Fibroblast of villous mesenchyme (primary cell): ENCODE data around the gene IQUB. TPM values are rescaled to one million over a fixed set of nuclear protein-coding genes. Genes with fewer than 3 reads are reported as not detected.

Experiments used
- DNase-seq: peaks from one replicate; pipeline ENCODE4 v3.0.0-alpha.2; 2010; ENCODE audit warnings: low read depth
- H3K4me3 ChIP-seq: 2 replicates; pipeline ENCODE4 v1.5.1; 2011; ENCODE audit warnings: low read depth, mild to moderate bottlenecking, low read length
- total RNA-seq: library from RNA; depleted of rRNA; stranded (reverse); fragments of >200 nt; gene quantifications from 2 replicates; pipeline ENCODE4 v1.2.3, GENCODE V29; 2012
- TF ChIP-seq, protein P1 (sequence below): IDR thresholded peaks from 2 replicates; pipeline ENCODE4 v1.5.1; 2012; ENCODE audit warnings: low read depth, mild to moderate bottlenecking, low read length; ENCODE audit not compliant: insufficient read depth

The IQUB gene
- total RNA-seq, 1 donor, result 0.43 TPM

DNA sequence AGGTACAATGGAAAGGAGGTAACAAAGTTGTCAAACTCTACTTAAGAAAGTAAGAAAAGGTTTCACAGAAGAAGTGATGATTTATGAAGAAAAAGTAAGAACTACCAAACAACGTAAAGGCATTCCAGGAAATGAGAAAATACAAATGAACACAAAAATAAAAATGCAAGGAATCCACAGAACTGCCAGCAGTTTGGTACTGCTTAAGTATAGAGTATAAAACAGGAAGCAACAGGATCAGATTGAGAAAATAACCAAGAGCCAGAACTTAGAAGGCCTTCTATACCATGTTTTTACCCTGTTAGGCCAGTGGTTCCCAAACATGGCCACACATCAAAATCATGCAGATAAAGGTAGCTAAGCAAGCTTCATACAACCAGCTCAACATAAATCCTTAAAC is 14.0 kb upstream of the IQUB start:
- DNase-seq, result no peak
- no peak overlapping the region for H3K4me3 ChIP-seq
- TF ChIP-seq, protein P1, sequence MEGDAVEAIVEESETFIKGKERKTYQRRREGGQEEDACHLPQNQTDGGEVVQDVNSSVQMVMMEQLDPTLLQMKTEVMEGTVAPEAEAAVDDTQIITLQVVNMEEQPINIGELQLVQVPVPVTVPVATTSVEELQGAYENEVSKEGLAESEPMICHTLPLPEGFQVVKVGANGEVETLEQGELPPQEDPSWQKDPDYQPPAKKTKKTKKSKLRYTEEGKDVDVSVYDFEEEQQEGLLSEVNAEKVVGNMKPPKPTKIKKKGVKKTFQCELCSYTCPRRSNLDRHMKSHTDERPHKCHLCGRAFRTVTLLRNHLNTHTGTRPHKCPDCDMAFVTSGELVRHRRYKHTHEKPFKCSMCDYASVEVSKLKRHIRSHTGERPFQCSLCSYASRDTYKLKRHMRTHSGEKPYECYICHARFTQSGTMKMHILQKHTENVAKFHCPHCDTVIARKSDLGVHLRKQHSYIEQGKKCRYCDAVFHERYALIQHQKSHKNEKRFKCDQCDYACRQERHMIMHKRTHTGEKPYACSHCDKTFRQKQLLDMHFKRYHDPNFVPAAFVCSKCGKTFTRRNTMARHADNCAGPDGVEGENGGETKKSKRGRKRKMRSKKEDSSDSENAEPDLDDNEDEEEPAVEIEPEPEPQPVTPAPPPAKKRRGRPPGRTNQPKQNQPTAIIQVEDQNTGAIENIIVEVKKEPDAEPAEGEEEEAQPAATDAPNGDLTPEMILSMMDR, result no peak

DNA sequence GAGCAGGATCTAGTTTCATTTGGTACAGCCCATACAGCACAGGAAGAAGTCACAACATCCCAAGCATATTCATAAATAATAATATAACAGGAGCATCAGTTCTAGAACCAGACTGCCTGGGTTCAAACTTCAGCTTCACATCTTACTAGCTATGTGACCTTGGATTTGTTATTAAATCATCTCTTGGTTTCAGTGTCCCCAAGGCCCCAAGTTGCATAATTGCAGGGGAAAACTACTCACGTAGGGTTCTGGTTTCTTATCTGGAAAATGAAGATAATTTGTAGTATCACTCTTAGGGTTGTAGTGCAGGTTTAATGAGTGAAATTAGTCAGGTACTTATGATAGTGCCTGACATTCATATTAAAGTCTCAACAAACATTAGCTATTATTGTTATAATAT is 5.5 kb upstream of the IQUB start:
- H3K4me3 ChIP-seq, result no peak overlapping the region
- TF ChIP-seq, protein P1, result no peak
- no peak for DNase-seq

DNA sequence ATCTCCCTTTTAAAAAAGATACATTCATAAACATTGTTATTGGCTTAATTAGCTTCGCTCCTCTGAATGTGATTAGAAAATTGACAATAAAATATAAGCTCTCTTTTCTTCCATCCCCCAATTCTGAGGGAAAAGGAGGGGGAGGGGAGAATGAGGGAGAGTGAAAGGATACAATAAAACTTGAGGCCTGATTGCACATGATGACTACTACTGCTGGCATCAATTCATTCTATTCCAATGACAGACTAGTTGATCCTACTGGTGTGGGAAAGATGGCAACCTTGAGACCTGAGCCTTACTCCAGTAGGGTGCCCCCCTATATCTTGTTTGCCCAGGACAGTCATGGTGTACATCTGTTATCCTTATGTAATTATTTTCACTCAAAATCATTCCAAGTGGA is 4.5 kb upstream of the IQUB start:
- TF ChIP-seq, protein P1, result no peak
- H3K4me3 ChIP-seq, result no peak overlapping the region
- DNase-seq, result no peak

DNA sequence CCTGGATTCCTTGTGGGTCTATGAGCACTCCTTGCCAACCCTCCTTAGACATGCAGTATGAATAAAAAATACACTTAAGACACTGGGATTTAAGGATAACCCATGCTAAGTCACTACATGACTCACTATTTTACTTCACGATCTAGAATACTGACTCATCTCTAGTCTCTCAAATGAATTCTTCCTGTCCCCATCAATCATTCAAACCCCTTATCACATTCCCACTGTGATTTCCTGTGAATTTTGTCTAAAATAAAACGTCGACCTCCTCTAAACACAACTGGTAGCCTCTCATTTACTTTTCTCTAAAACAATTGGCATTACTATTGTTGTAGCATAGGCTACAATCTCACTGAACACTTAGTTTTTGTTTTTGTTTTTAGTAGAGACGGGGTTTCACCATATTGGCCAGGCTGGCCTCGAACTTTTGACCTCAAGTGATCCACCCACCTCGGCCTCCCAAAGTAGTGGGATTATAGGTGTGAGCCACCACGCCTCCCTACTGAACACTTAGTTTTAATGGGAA is 3.9 kb upstream of the IQUB start:
- TF ChIP-seq, protein P1, result no peak
- peak; percentile 66 for DNase-seq
- no peak overlapping the region for H3K4me3 ChIP-seq

DNA sequence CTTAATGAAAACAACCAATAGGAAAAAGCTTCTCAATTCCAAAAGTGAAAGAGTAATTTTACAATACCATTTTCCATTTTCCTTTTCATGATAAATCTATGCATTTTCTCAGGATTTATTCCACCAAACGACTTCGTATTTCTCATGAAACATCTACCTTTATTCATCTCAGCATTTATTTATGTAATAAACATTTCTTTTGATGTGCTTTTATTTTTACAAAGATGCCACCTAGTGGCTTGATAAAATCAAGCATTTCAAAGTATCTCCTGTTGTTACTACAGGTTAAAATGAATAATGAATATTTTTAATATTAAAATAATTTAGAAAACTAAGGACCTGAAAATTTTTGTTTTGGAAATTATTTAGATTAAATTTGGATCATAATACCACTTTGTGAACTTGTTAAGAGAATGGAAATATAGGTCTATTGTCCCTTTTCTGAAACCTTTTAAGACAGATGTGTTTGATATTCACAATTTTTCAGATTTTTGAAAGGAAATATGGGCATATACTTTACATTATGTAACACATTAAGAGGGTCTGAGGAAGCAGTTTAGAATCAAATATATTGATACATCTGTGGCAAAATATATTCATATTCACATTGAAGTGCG is 2.7 kb upstream of the IQUB start:
- H3K4me3 ChIP-seq, result no peak overlapping the region
- peak; percentile 44 for DNase-seq
- TF ChIP-seq, protein P1, result peak; percentile 45

DNA sequence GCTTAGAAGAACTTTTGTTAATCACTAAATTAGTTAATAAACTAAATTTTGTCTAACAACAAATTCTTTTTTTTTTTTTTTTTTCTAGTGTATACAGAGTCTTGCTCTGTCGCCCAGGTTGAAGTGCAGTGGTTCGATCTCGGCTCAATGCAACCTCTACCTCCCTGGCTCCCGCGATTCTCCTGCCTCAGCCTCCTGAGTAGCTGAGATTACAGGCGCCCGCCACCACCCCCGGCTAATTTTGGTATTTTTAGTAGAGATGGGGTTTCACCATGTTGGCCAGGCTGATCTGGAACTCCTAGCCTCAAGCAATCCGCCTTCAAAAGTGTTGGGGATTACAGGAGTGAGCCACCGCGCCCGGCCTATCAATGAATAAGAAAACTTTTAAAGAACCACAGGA is 1.1 kb upstream of the IQUB start:
- peak overlapping the region; percentile 52 for H3K4me3 ChIP-seq
- no peak for DNase-seq
- TF ChIP-seq, protein P1, result no peak

DNA sequence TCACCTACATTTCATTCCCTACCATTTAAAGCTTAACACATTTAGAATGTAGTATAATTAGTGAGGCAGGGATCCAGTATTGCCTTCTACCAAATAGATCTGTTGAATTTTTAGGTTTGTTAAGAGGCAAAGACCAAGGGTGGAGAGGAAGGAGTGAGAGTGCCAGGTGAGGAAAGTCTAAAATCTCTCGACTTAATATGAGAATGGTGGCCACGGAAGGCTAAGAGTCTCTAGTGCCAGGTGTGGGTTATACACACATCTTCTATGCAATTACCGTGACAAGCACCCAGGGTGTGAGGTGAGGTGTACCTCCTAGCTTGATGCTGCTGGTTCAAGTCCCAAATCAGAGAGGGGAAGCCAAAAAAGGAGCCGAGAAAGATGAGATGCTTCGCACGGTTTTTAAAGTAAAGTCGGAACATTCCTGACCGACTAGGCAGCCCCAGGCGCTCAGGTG is 439 bp downstream of the IQUB start:
- DNase-seq, result no peak
- TF ChIP-seq, protein P1, result no peak
- H3K4me3 ChIP-seq, result peak overlapping the region; percentile 72
